Lower lobe of right lung (tissue), 2 donors: Measurements from ENCODE around the gene ST6GALNAC3. TPM values are rescaled to one million over a fixed set of nuclear protein-coding genes. Genes with fewer than 3 reads are reported as not detected.

ENCODE experiments used
- ATAC-seq, 2 donors: fragments of 200-7000 bp; cut with Tn5 transposase; one replicate each; pipeline ENCODE4 v1.9.1; 2020 to 2022; ENCODE audit warnings: mild to moderate bottlenecking in 2 of 2, moderate library complexity in 2 of 2
- DNase-seq: peaks from one replicate; pipeline ENCODE4 v3.0.0-alpha.2; 2020
- H3K27ac ChIP-seq: fragments of 200-600 bp; one replicate; pipeline ENCODE4 v1.8.0; 2022
- H3K27me3 ChIP-seq: fragments of 200-600 bp; one replicate; pipeline ENCODE4 v1.8.0; 2022; ENCODE audit warnings: low read depth
- H3K36me3 ChIP-seq: fragments of 200-600 bp; one replicate; pipeline ENCODE4 v1.8.0; 2022; ENCODE audit warnings: mild to moderate bottlenecking
- H3K4me1 ChIP-seq: fragments of 200-600 bp; one replicate; pipeline ENCODE4 v1.8.0; 2022
- H3K4me3 ChIP-seq: fragments of 200-600 bp; one replicate; pipeline ENCODE4 v1.8.0; 2022; ENCODE audit warnings: mild to moderate bottlenecking
- H3K9me3 ChIP-seq: fragments of 200-600 bp; one replicate; pipeline ENCODE4 v1.8.0; 2022
- intact Hi-C: fragments of 100-400 bp; cut with DNase I; formaldehyde crosslinking; loops from one replicate; pipeline ENCODE4 v1.11.0; 2022
- total RNA-seq: library from RNA; stranded (reverse); fragmentation: NEBNext Ultra II Directional; extraction: Animal tissue kit (Norgen Biotek cat#: 25700); gene quantifications from one replicate; pipeline ENCODE4 v1.2.1, GENCODE V29; 2021
- TF ChIP-seq, protein P1 (sequence below): fragments of 200-600 bp; IDR thresholded peaks from one replicate; pipeline ENCODE4 v1.8.0; 2022; ENCODE audit warnings: antibody characterized with exemption, mild to moderate bottlenecking
- donor health status: DM: no; HTN: yes; CAD: no; lungs with severe emphysema.

Gene ST6GALNAC3
- total RNA-seq, 1 donor from 2014 or later: 8.8 TPM

DNA sequence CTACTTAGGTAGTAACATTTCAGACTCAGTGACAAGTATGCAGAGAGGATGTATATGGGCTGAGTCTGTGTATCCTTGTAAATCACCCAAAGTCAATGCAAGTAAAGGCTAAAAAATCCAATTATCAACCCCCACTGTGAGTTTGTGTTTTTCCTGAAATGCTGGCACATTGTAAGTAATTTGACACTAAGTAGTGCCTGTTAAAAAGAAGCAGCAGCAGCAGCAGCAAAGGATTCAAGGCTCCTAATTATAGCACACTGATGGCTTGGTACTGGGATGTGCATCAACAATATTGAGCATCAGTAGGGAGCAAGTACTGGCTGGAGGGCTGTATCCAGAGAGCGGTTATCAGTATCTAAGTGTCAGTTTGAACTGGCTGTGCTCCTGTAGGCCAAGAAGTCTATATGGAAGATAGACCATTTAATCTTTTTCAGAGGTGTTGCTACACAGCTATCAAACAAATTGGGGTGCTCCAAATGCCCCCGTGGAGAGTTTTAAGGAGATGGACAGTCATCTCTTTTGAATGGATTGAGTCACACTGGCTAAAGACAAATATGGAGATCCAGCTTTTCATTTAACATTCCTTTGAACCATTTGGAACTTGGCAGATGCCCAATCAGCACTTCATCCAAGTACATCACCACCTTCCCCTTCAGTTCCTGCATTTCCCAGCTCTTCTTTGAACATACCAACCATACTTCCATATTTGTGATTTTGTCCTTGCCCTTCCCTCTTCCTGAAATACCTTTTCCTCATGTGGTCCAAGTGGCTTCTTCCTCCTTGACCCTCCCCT is 551.5 kb downstream of the ST6GALNAC3 start:
- no peaks in the 10 kb centered on the region for H3K4me1 ChIP-seq
- no peak for DNase-seq
- no peak overlapping the region for H3K4me3 ChIP-seq
- no peaks in the 10 kb centered on the region for H3K27me3 ChIP-seq
- TF ChIP-seq, protein P1, sequence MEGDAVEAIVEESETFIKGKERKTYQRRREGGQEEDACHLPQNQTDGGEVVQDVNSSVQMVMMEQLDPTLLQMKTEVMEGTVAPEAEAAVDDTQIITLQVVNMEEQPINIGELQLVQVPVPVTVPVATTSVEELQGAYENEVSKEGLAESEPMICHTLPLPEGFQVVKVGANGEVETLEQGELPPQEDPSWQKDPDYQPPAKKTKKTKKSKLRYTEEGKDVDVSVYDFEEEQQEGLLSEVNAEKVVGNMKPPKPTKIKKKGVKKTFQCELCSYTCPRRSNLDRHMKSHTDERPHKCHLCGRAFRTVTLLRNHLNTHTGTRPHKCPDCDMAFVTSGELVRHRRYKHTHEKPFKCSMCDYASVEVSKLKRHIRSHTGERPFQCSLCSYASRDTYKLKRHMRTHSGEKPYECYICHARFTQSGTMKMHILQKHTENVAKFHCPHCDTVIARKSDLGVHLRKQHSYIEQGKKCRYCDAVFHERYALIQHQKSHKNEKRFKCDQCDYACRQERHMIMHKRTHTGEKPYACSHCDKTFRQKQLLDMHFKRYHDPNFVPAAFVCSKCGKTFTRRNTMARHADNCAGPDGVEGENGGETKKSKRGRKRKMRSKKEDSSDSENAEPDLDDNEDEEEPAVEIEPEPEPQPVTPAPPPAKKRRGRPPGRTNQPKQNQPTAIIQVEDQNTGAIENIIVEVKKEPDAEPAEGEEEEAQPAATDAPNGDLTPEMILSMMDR: no peak
- ATAC-seq: no peak
- H3K27ac ChIP-seq: no peak overlapping the region
- H3K9me3 ChIP-seq: no peaks in the 10 kb centered on the region
- intact Hi-C loops: no loop called here
- no peaks in the 10 kb centered on the region for H3K36me3 ChIP-seq

DNA sequence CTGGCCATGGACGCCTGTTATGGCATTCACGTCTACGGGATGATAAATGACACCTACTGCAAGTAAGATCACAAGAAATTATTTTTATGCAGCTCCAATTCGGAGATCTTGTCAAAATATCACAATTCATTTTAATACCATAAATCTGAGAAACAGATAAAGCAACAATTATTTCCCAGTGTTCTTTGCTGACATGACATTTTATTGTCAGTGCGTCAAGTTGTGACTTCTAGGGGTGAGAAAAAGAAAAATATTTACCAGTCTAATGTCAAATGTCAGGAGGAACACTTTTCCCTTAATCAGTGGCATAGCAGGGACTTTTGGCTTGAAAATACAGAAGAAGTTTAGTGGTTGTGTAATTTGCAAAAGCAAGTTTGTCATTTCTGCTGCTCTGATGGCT is 553.0 kb downstream of the ST6GALNAC3 start:
- Histone ChIP-seq H3K36me3 (no peaks in the 10 kb centered on the region), H3K4me3 (no peak overlapping the region), H3K27me3 (no peaks in the 10 kb centered on the region), H3K27ac (no peak overlapping the region), H3K9me3 (no peaks in the 10 kb centered on the region), H3K4me1 (no peaks in the 10 kb centered on the region)
- TF ChIP-seq, protein P1: no peak
- DNase-seq: no peak
- intact Hi-C loops: no loop called here
- no peak for ATAC-seq

DNA sequence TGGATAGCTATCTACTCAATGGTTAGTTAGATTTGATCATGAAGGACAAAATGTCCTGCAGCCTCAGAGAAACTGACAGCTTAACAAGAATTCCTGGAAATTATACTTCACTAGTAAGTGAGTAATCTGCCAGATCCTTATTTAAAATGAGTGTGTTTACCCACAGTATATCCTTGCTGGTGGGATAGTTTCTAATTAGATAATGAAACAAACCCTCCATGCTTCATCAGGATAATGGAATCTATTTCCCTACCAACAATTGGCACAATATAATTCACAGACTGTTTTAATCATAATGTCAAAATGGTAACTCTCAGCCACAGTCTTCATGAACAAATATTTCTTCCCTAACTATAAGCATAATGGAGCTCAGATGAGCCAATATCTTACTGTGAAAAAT is 553.4 kb downstream of the ST6GALNAC3 start:
- intact Hi-C loops: no loop called here
- Histone ChIP-seq H3K27ac (no peak overlapping the region), H3K27me3 (no peaks in the 10 kb centered on the region), H3K4me1 (no peaks in the 10 kb centered on the region), H3K4me3 (no peak overlapping the region), H3K36me3 (no peaks in the 10 kb centered on the region), H3K9me3 (no peaks in the 10 kb centered on the region)
- TF ChIP-seq, protein P1: no peak
- ATAC-seq (no peak), DNase-seq (no peak)

DNA sequence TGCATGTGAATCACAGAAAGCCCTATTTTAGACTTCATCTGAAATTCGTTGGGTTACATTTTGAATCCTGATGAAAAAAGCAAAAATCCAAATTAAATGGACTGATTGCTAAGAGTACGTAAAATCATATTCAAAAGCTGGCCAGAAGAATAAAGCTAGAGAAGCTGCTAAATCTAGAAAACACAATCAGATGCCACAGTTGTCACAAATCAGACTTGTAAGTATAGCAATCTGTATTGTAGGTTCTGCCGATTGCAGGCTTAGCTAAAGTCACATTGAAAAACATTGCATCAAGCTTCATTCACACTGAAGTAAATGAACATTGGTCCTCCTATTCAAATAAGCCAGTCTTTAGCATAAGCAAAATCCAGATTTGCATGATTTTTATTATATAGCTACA is 557.6 kb downstream of the ST6GALNAC3 start:
- no peak for ATAC-seq
- TF ChIP-seq, protein P1: no peak
- intact Hi-C loops: no loop called here
- DNase-seq: no peak
- H3K9me3 ChIP-seq: no peaks in the 10 kb centered on the region
- no peaks in the 10 kb centered on the region for H3K27me3 ChIP-seq
- no peaks in the 10 kb centered on the region for H3K36me3 ChIP-seq
- H3K4me3 ChIP-seq: no peak overlapping the region
- H3K27ac ChIP-seq: no peak overlapping the region
- H3K4me1 ChIP-seq: no peaks in the 10 kb centered on the region

DNA sequence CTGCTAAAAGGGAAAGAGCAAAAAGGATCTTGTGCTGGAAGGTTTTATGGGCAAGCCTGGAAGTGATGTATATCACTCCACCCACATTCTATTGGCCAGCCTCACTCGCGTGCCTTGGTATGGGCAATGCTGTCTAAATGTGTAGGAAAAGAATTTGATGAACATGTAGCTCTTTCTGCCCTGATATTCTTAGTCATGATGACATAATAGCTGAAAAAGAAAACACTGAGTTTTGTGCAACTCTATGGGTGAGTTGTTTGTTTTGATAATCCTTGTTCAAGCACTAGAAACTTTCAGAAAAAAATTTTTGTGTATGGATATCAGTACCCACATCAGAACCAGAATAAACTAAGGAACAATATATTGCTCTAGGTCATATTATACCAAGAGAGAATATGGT is 561.2 kb downstream of the ST6GALNAC3 start:
- TF ChIP-seq, protein P1: no peak
- Histone ChIP-seq H3K9me3 (no peaks in the 10 kb centered on the region), H3K27me3 (no peaks in the 10 kb centered on the region), H3K4me1 (no peaks in the 10 kb centered on the region), H3K4me3 (no peak overlapping the region), H3K27ac (no peak overlapping the region), H3K36me3 (no peaks in the 10 kb centered on the region)
- intact Hi-C loops: no loop called here
- no peak for ATAC-seq
- no peak for DNase-seq
